HG03045 (cell line): ENCODE measurements around the gene ERMAP.
"Not testable (repeated sequence)": the region's sequence is repeated elsewhere in the genome, so short reads cannot be mapped to it uniquely, and the experiment has no call there.

Source experiments
- ATAC-seq: cut with Tn5 transposase; IDR thresholded peaks from one replicate; pipeline ENCODE4 v1.9.1; 2021; ENCODE audit warnings: mild to moderate bottlenecking, moderate library complexity; ENCODE audit not compliant: unreplicated experiment

The ERMAP gene

DNA sequence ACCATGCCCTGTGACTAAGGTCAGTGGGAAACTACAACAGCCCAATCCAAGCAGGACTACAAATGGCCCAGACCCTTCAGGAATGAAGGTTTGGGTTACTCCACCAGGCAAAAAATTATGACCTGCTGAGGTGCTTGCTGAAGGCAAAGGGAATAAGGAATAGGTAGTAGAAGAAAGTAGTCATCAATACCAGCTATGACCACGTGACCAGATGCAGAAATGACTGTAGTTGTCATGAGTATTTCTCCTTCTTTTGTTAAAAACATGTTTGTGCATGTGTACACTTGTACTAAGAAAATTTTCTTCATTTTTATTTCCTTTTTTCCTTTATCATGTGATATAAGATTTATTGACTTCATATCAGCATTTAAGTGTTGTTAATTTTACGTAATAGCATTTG lies 52.3 kb downstream of the ERMAP start:
- ATAC-seq: not testable (repeated sequence)

DNA sequence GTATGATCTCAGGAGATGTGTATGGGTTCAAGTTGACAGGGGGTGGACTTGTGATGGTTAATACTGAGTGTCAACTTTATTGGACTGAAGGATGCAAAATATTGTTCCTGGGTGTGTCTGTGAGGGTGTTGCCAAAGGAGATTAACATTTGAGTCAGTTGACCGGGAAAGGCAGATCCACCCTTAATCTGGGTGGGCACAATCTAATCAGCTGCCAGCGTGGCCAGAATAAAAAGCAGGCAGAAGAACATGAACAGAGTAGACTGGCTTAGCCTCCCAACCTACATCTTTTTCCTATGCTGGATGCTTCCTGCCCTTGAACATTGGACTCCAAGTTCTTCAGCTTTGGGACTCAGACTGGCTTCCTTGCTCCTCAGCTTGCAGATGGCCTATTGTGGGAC lies 52.8 kb downstream of the ERMAP start:
- ATAC-seq: not testable (repeated sequence)

DNA sequence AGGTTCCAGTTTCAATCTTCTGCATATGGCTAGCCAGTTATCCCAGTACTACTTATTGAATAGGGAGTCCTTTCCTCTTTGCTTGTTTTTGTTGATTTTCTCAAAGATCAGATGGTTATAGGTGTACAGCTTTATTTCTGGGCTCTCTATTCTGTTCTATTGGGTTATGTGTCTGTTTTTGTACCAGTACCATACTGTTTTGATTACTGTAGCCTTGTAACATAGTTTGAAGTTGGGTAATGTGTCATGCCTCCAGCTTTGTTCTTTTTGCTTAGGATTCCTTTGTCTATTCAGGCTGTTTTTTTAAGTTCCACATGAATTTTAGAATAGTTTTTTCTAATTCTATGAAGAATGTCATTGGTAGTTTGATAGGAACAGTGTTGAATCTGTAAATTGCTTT lies 56.2 kb downstream of the ERMAP start:
- not testable (repeated sequence) for ATAC-seq

- ATAC-seq: no peak
Measured at GRCh38 chr1:42873670-42874069, 56.7 kb downstream of the ERMAP start.

- ATAC-seq: no peak
Measured at GRCh38 chr1:42876009-42876408, 59.1 kb downstream of the ERMAP start.

GRCh38 chr1:42877380-42877779 lies 60.5 kb downstream of the ERMAP start:
- no peak for ATAC-seq

DNA sequence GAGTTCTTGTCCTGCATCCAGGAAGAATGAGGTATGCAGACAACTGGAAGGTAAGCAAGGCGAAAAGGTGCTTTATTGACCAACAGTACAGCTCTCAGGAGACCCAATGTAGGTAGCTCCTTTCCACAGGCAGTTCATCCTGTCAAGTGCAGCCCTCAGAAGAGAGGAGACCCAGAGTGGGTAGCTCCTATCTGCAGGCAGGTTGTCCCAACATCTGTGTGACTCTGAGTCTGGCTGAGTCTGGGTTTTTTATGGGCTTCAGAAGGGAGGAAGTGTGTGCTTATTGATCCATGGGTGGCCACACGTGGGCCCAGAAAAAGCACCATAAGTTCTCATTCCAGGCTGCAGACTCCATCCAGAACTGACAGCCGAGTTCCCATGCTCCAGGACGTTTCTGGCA lies 63.5 kb downstream of the ERMAP start:
- ATAC-seq: no peak

- ATAC-seq: no peak
Measured at GRCh38 chr1:42886046-42886739, 69.3 kb downstream of the ERMAP start.

DNA sequence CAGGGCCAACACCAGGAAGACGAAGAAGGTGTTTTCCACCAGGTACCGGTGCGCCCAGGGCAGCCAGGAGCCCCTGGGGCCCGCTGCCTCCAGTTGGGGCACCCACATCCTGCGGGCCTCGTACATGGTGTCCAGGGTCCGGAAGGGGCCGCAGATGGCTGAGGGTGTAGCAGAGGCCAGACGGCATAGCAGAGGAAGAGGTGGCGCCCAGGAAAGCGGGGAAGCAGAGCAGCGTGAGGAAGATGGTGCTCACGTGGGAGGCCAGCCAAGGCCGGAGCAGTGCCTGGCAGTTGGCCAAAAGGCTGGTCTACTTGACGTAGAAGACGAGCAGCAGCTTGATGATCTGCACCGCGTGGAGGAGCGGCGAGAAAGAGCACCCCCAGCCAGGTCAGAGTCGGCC lies 69.9 kb downstream of the ERMAP start:
- ATAC-seq: no peak

GRCh38 chr1:42887366-42887765 lies 70.4 kb downstream of the ERMAP start:
- ATAC-seq: no peak

DNA sequence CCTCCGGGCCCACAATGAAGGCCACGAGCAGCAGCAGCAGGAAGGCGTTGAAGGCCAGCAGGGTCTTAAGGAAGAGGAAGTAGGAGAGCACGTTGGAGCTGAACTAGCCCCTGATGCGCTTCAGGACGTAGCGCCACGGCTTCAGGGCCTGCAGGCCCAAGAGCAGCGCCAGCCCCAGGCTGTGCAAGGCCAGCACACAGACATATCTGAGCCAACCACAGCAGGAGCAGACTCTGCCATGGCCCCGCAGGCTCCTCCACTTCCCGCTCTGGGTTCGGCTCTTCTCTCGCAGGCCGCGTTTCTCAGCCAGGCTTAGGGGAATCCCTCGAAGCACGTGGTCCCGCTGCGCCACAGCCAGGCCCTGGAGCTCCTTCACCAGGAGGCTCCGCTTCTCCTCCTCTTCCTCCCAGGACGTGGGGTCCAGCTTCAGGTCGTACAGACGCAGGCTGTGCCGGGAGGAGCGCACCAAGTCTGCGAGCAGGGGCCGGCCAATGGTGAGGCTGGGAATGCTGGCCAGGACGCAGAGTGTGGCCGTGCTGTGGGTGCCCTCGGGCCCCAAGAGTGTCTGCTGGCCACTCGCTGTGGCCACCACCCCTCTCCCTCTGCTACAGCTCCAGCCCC lies 71.2 kb downstream of the ERMAP start:
- ATAC-seq: no peak

- ATAC-seq: no peak
Measured at GRCh38 chr1:42889264-42889663, 72.3 kb downstream of the ERMAP start.

DNA sequence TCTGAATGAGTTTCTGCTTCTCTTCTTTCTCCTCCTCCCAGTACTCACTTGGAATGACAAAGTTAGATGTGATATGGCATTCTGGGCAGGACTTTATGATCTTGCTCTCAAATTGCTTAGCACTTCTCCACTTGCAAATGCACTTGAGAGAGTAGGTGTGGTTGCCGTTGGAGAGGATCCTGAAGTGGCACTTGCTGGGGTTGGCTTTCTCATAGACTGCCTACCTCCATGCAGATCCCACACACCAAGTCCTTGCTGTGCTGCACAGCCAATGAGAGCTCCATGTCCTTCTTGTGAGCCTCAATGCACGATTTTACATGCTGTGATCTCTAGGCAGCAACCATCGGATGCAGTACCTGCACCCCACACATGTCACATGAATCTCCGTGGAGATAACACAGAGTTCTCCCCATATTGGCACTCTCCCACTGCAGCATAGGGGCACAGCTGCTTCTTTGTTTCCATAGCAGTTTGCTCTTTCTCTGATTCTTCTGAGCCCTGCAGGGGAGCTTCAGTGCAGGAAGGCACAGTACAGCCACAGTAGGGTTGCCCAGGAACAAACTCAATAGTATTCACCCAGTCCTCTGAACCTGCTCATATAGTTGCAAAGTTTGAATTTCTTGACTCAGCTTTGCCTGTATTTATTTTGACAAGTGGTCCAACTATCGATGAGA lies 74.7 kb downstream of the ERMAP start:
- no peak for ATAC-seq
